Measurements from ENCODE around the gene PYGL. TPM values are rescaled to one million over a fixed set of nuclear protein-coding genes. Genes with fewer than 3 reads are reported as not detected.

PYGL gene
- total RNA-seq, 2 donors from 2014 or later, result 11.5 to 11.9 TPM

DNA sequence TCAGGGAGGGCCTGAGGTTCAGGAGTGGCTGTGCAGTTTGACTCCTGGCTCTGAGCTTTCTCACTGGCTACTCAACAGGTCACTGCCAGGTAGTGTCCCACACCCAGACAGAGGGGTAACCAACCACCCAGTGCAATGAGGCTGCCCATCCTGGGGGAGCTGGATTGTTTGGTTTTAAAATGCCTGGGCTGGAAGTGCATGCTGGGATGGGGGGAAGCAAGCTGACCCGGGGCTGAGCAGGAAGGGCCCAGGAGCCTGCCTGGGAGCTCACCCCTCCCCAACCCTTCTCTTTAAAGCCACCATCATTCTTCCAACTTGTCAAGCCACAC, 85.0 kb downstream of the PYGL start:
- no peaks in the 10 kb centered on the region for H3K27me3 ChIP-seq
- no peaks in the 10 kb centered on the region for H3K9me3 ChIP-seq
- peaks cover 10% of the 10 kb centered on the region for H3K4me1 ChIP-seq
- intact Hi-C loops (cut with DNase I), result no loop called here
- no peak for TF ChIP-seq POLR2A (IDR thresholded peaks at IDR 0.05)
- TF ChIP-seq, protein P1, sequence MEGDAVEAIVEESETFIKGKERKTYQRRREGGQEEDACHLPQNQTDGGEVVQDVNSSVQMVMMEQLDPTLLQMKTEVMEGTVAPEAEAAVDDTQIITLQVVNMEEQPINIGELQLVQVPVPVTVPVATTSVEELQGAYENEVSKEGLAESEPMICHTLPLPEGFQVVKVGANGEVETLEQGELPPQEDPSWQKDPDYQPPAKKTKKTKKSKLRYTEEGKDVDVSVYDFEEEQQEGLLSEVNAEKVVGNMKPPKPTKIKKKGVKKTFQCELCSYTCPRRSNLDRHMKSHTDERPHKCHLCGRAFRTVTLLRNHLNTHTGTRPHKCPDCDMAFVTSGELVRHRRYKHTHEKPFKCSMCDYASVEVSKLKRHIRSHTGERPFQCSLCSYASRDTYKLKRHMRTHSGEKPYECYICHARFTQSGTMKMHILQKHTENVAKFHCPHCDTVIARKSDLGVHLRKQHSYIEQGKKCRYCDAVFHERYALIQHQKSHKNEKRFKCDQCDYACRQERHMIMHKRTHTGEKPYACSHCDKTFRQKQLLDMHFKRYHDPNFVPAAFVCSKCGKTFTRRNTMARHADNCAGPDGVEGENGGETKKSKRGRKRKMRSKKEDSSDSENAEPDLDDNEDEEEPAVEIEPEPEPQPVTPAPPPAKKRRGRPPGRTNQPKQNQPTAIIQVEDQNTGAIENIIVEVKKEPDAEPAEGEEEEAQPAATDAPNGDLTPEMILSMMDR (IDR thresholded peaks at IDR 0.05), result no peak
- H3K4me3 ChIP-seq, result no peak overlapping the region
- WGBS, 2 donors, result 0 to 50% methylated on average over 1 of the region's 1 CpG
- H3K27ac ChIP-seq, result no peak overlapping the region
- no peaks in the 10 kb centered on the region for H3K36me3 ChIP-seq (replicated peaks in 1 of 2; ENCODE audit: insufficient read depth in 1 of 2, low read depth in 2 of 2)
- no peak for ATAC-seq
- DNase-seq, result no peak

DNA sequence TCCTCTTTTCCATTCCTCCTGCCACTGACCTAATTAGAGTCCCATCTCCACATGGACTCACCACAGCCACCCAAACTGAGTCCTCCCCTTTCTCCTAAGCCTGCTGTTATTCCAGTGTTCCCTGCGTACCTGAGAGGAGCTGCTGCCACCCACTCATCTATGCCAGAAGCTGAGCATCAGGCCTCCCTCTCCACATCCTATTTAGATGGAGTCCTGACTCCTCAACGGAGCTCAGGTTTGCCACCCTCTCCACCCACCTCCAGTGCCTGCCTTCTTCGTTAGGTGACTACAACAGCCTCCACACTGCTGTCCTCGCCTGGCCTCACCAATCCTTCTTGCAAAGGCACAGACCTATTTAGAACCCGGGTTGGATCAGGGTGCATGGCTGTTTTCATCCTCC, 87.6 kb downstream of the PYGL start:
- no peak overlapping the region for H3K4me3 ChIP-seq
- no peaks in the 10 kb centered on the region for H3K9me3 ChIP-seq
- ATAC-seq (no peak), DNase-seq (no peak)
- no peak overlapping the region for H3K27ac ChIP-seq
- H3K4me1 ChIP-seq, result peaks cover 10% of the 10 kb centered on the region
- no peak for TF ChIP-seq POLR2A (IDR thresholded peaks at IDR 0.05)
- TF ChIP-seq, protein P1 (IDR thresholded peaks at IDR 0.05), result no peak
- no peaks in the 10 kb centered on the region for H3K36me3 ChIP-seq (replicated peaks in 1 of 2; ENCODE audit: insufficient read depth in 1 of 2, low read depth in 2 of 2)
- 80 to 83% methylated on average over 5 of the region's 5 CpGs for WGBS, 2 donors
- no peaks in the 10 kb centered on the region for H3K27me3 ChIP-seq
- intact Hi-C loops (cut with DNase I), result no loop called here

DNA sequence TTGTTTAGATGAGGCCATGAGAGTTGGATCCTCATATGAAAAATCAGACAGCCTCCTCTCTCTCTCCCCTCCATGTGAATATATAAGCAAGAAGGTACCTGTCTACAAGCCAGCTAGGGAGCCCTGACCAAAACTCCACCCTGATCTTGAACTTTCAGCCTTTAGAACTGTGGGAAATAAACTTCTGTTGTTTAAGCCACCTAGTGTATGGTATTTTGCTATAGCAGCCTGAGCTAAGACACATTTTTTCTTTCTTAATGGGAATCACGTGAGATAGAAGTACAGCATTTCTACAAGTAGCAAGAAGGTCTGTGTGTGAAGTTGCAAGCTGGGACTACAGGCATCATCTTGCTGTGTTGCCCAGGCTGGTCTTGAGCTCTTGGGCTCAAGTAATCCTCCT, 88.7 kb downstream of the PYGL start:
- TF ChIP-seq POLR2A (IDR thresholded peaks at IDR 0.05), result no peak
- TF ChIP-seq, protein P1 (IDR thresholded peaks at IDR 0.05), result no peak
- intact Hi-C loops (cut with DNase I), result no loop called here
- ATAC-seq, result no peak
- Histone ChIP-seq H3K27ac (no peak overlapping the region), H3K4me1 (peaks cover 10% of the 10 kb centered on the region), H3K36me3 (replicated peaks in 1 of 2; ENCODE audit: insufficient read depth in 1 of 2, low read depth in 2 of 2) (no peaks in the 10 kb centered on the region), H3K27me3 (no peaks in the 10 kb centered on the region), H3K4me3 (no peak overlapping the region), H3K9me3 (no peaks in the 10 kb centered on the region)
- WGBS, 2 donors, result 63 to 80% methylated on average over 1 of the region's 1 CpG
- DNase-seq, result no peak

Other genes starting within 250 kb of the PYGL start
- 10 to 100 TPM in 1 of 2 donors, 1 to 10 TPM in 1; 6.6 to 16.9 TPM for gene NIN, start 113.3 kb downstream of the PYGL start, total RNA-seq
- gene ABHD12B, start 72.4 kb downstream of the PYGL start, total RNA-seq, result not detected
- gene TRIM9, start 150.6 kb upstream of the PYGL start, total RNA-seq, result 1 to 10 TPM in 1 of 2 donors, under 1 TPM in 1; 0.78 to 9.2 TPM